WI38 (cell line): ENCODE results near the gene SHANK1.

ENCODE experiments used
- H3K4me3 ChIP-seq: 2 replicates; pipeline ENCODE4 v1.5.1; 2011; ENCODE audit warnings: low read depth, mild to moderate bottlenecking, control low read depth, low read length
- CTCF ChIP-seq: IDR thresholded peaks from 2 replicates; pipeline ENCODE4 v1.5.1; 2012; ENCODE audit warnings: low read depth, mild to moderate bottlenecking, control low read depth, low read length

Gene SHANK1

GRCh38 chr19:50668416-50668815 lies 51.2 kb downstream of the SHANK1 start:
- no peak for TF ChIP-seq CTCF
- H3K4me3 ChIP-seq, result no peak overlapping the region

DNA sequence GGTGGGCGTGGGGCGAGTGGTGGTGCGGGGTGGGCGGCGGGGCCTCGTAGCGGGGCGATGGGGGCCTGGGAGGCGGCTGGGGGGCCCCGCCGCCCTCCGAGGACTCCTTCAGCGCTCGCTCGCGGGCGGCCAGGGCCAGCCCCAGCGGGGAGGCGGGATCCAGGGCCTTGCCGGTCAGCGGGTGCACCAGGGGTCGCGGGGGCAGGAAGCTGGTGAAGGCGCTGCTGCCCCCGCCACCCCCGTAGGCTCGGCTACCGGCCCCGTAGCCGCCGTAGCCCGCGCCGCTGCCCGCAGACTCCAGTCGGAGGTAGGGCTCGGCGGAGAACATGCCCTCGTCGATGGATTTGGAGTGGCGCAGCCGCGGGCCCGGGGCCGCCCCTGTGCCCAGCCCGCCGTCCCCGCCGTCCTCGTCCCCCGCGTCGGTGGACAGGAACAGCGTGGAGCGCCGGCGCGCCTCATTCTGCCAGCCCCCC lies 51.8 kb downstream of the SHANK1 start:
- no peak for TF ChIP-seq CTCF
- H3K4me3 ChIP-seq, result no peak overlapping the region

GRCh38 chr19:50667177-50667758 lies 52.3 kb downstream of the SHANK1 start:
- H3K4me3 ChIP-seq, result no peak overlapping the region
- no peak for TF ChIP-seq CTCF

GRCh38 chr19:50666346-50667176 lies 53.0 kb downstream of the SHANK1 start:
- no peak for TF ChIP-seq CTCF
- H3K4me3 ChIP-seq, result no peak overlapping the region

DNA sequence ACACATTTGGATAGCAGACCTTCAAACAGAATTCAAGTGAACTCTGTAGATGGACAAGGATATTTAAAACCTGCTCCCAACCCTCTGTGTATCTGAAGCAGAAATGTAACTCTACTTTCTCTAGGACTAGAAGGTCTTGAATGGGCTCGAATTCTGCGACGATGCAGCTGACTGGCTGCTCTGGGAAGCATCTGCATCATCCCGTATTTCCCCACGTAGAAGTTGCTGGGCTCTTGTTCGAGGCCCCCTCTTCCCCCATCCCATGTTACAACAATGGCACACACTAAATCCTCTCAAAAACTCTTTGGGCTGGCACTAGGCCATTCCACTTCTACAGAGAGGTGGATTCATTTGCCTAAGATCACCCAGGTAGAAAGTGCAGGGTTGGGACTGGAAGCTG lies 55.4 kb downstream of the SHANK1 start:
- TF ChIP-seq CTCF, result no peak
- no peak overlapping the region for H3K4me3 ChIP-seq

- TF ChIP-seq CTCF, result no peak
These were observed 56.2 kb downstream of the SHANK1 start for GRCh38 chr19:50663482-50663790.

More at GRCh38 chr19:50663482-50663790, 56.2 kb downstream of the SHANK1 start:
- no peak overlapping the region for H3K4me3 ChIP-seq
